ENCODE data around the gene LIF.
"Not testable (repeated sequence)": the region's sequence is repeated elsewhere in the genome, so short reads cannot be mapped to it uniquely, and the experiment has no call there.

Gene LIF

GRCh38 chr22:30200905-30201304, 45.7 kb downstream of the LIF start:
- not testable (repeated sequence) for H2BK5ac ChIP-seq (ENCODE audit: low read length); H2AFZ ChIP-seq (ENCODE audit: low read length); H3K9me3 ChIP-seq (replicated peaks in 1 of 2; ENCODE audit: control insufficient read depth in 2 of 2, insufficient read depth in 1 of 2, low read depth in 1 of 2, low read length in 2 of 2); H2AK5ac ChIP-seq (ENCODE audit: low read depth, low read length); H2BK15ac ChIP-seq (ENCODE audit: low read length); H3K4me3 ChIP-seq (ENCODE audit: low read length in 2 of 2); H3K18ac ChIP-seq (ENCODE audit: low read length); H4K8ac ChIP-seq (ENCODE audit: low read depth, low read length); H3K23ac ChIP-seq (ENCODE audit: low read depth, low read length, poor library complexity); H3K27ac ChIP-seq (replicated peaks; ENCODE audit: low read length); H3K4ac ChIP-seq (ENCODE audit: low read length); H3K4me2 ChIP-seq (ENCODE audit: insufficient read depth, low read length, poor library complexity, severe bottlenecking); H3K27me3 ChIP-seq (ENCODE audit: control insufficient read depth in 3 of 3, insufficient read depth in 3 of 3, low read depth in 1 of 3, low read length in 3 of 3); DNase-seq (ENCODE audit: low spot score); H3K9ac ChIP-seq (ENCODE audit: low read depth, low read length, poor library complexity); H3K14ac ChIP-seq (ENCODE audit: low read length); H3K36me3 ChIP-seq (replicated peaks in 1 of 2; ENCODE audit: control insufficient read depth in 2 of 2, insufficient read depth in 2 of 2, low read length in 2 of 2); H4K91ac ChIP-seq (ENCODE audit: low read depth, low read length, poor library complexity); H2BK12ac ChIP-seq (ENCODE audit: low read length); H2BK120ac ChIP-seq (ENCODE audit: low read depth, low read length); H3K79me1 ChIP-seq (ENCODE audit: low read depth, low read length)
- H3K4me1 ChIP-seq (ENCODE audit: control insufficient read depth in 2 of 2, insufficient read depth in 1 of 2, low read depth in 1 of 2, low read length in 2 of 2): peaks cover 10 to 15% of the 10 kb centered on the region in 2 donors
- WGBS, 2 donors (ENCODE audit: extremely low coverage in 2 of 2, insufficient read length in 2 of 2, insufficient replicate concordance in 1 of 2): no CpG with 5 or more reads among the region's 10 CpGs

DNA sequence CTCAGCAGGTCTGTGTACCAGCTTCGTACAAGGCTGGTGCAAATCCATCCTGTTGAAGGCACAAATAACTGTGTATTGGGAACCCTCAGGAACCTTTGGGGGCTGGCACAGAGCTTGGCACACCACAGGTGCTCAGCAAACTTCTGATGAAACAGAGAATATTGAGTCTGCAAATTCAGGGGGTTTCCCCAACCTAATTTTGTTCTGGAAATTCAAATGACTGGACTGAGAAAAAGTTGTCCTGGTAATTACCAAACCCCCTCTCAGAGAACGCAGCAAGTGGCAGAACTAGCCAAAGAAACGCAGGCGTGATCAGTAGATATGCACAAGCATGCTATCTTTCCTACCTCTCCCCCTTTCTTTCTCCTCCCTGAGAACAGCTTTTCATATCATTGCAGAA, 47.6 kb downstream of the LIF start:
- H4K91ac ChIP-seq (ENCODE audit: low read depth, low read length, poor library complexity): no peak overlapping the region
- H2BK5ac ChIP-seq (ENCODE audit: low read length): no peak overlapping the region
- H2BK12ac ChIP-seq (ENCODE audit: low read length): no peak overlapping the region
- H3K4me3 ChIP-seq (ENCODE audit: low read length in 2 of 2): no peak overlapping the region
- no peak overlapping the region for H3K4me2 ChIP-seq (ENCODE audit: insufficient read depth, low read length, poor library complexity, severe bottlenecking)
- no peaks in the 10 kb centered on the region for H3K27me3 ChIP-seq (ENCODE audit: control insufficient read depth in 3 of 3, insufficient read depth in 3 of 3, low read depth in 1 of 3, low read length in 3 of 3)
- no CpG with 5 or more reads among the region's 4 CpGs for WGBS, 2 donors (ENCODE audit: extremely low coverage in 2 of 2, insufficient read length in 2 of 2, insufficient replicate concordance in 1 of 2)
- H3K27ac ChIP-seq (replicated peaks; ENCODE audit: low read length): no peak overlapping the region
- H3K9me3 ChIP-seq (replicated peaks in 1 of 2; ENCODE audit: control insufficient read depth in 2 of 2, insufficient read depth in 1 of 2, low read depth in 1 of 2, low read length in 2 of 2): no peaks in the 10 kb centered on the region
- H2BK15ac ChIP-seq (ENCODE audit: low read length): no peak overlapping the region
- no peak for DNase-seq (ENCODE audit: low spot score)
- peaks cover 12 to 15% of the 10 kb centered on the region in 2 donors for H3K4me1 ChIP-seq (ENCODE audit: control insufficient read depth in 2 of 2, insufficient read depth in 1 of 2, low read depth in 1 of 2, low read length in 2 of 2)
- no peak overlapping the region for H3K23ac ChIP-seq (ENCODE audit: low read depth, low read length, poor library complexity)
- H3K9ac ChIP-seq (ENCODE audit: low read depth, low read length, poor library complexity): no peak overlapping the region
- no peak overlapping the region for H3K14ac ChIP-seq (ENCODE audit: low read length)
- no peak overlapping the region for H3K4ac ChIP-seq (ENCODE audit: low read length)
- H3K18ac ChIP-seq (ENCODE audit: low read length): no peak overlapping the region
- no peak overlapping the region for H2AK5ac ChIP-seq (ENCODE audit: low read depth, low read length)
- no peak overlapping the region for H2AFZ ChIP-seq (ENCODE audit: low read length)
- H4K8ac ChIP-seq (ENCODE audit: low read depth, low read length): no peak overlapping the region
- H3K36me3 ChIP-seq (replicated peaks in 1 of 2; ENCODE audit: control insufficient read depth in 2 of 2, insufficient read depth in 2 of 2, low read length in 2 of 2): no peaks in the 10 kb centered on the region
- H3K79me1 ChIP-seq (ENCODE audit: low read depth, low read length): no peaks in the 10 kb centered on the region
- no peak overlapping the region for H2BK120ac ChIP-seq (ENCODE audit: low read depth, low read length)

GRCh38 chr22:30198152-30198825, 48.3 kb downstream of the LIF start:
- Histone ChIP-seq H2BK120ac (ENCODE audit: low read depth, low read length) (no peak overlapping the region), H2AK5ac (ENCODE audit: low read depth, low read length) (no peak overlapping the region), H4K8ac (ENCODE audit: low read depth, low read length) (no peak overlapping the region), H3K4ac (ENCODE audit: low read length) (no peak overlapping the region), H2BK12ac (ENCODE audit: low read length) (no peak overlapping the region), H2AFZ (ENCODE audit: low read length) (no peak overlapping the region), H3K27ac (replicated peaks; ENCODE audit: low read length) (no peak overlapping the region), H3K36me3 (replicated peaks in 1 of 2; ENCODE audit: control insufficient read depth in 2 of 2, insufficient read depth in 2 of 2, low read length in 2 of 2) (no peaks in the 10 kb centered on the region), H3K4me1 (ENCODE audit: control insufficient read depth in 2 of 2, insufficient read depth in 1 of 2, low read depth in 1 of 2, low read length in 2 of 2) (peaks cover 12 to 15% of the 10 kb centered on the region in 2 donors), H3K18ac (ENCODE audit: low read length) (no peak overlapping the region), H3K27me3 (ENCODE audit: control insufficient read depth in 3 of 3, insufficient read depth in 3 of 3, low read depth in 1 of 3, low read length in 3 of 3) (no peaks in the 10 kb centered on the region), H2BK5ac (ENCODE audit: low read length) (no peak overlapping the region), H4K91ac (ENCODE audit: low read depth, low read length, poor library complexity) (no peak overlapping the region), H3K14ac (ENCODE audit: low read length) (no peak overlapping the region), H3K4me3 (ENCODE audit: low read length in 2 of 2) (no peak overlapping the region), H3K23ac (ENCODE audit: low read depth, low read length, poor library complexity) (no peak overlapping the region), H2BK15ac (ENCODE audit: low read length) (no peak overlapping the region), H3K4me2 (ENCODE audit: insufficient read depth, low read length, poor library complexity, severe bottlenecking) (no peak overlapping the region), H3K79me1 (ENCODE audit: low read depth, low read length) (no peaks in the 10 kb centered on the region), H3K9ac (ENCODE audit: low read depth, low read length, poor library complexity) (no peak overlapping the region), H3K9me3 (replicated peaks in 1 of 2; ENCODE audit: control insufficient read depth in 2 of 2, insufficient read depth in 1 of 2, low read depth in 1 of 2, low read length in 2 of 2) (no peaks in the 10 kb centered on the region)
- WGBS, 2 donors (ENCODE audit: extremely low coverage in 2 of 2, insufficient read length in 2 of 2, insufficient replicate concordance in 1 of 2): no CpG with 5 or more reads among the region's 5 CpGs
- no peak for DNase-seq (ENCODE audit: low spot score)

- Histone ChIP-seq H3K9me3 (replicated peaks in 1 of 2; ENCODE audit: control insufficient read depth in 2 of 2, insufficient read depth in 1 of 2, low read depth in 1 of 2, low read length in 2 of 2) (no peaks in the 10 kb centered on the region), H3K27me3 (ENCODE audit: control insufficient read depth in 3 of 3, insufficient read depth in 3 of 3, low read depth in 1 of 3, low read length in 3 of 3) (no peaks in the 10 kb centered on the region), H3K23ac (ENCODE audit: low read depth, low read length, poor library complexity) (no peak overlapping the region), H3K14ac (ENCODE audit: low read length) (no peak overlapping the region), H2BK12ac (ENCODE audit: low read length) (no peak overlapping the region), H3K27ac (replicated peaks; ENCODE audit: low read length) (no peak overlapping the region), H3K4me2 (ENCODE audit: insufficient read depth, low read length, poor library complexity, severe bottlenecking) (no peak overlapping the region), H3K18ac (ENCODE audit: low read length) (no peak overlapping the region), H3K79me1 (ENCODE audit: low read depth, low read length) (no peaks in the 10 kb centered on the region), H2BK5ac (ENCODE audit: low read length) (no peak overlapping the region), H2AK5ac (ENCODE audit: low read depth, low read length) (no peak overlapping the region), H3K36me3 (replicated peaks in 1 of 2; ENCODE audit: control insufficient read depth in 2 of 2, insufficient read depth in 2 of 2, low read length in 2 of 2) (no peaks in the 10 kb centered on the region), H4K91ac (ENCODE audit: low read depth, low read length, poor library complexity) (no peak overlapping the region), H4K8ac (ENCODE audit: low read depth, low read length) (no peak overlapping the region), H2AFZ (ENCODE audit: low read length) (no peak overlapping the region), H3K4me3 (ENCODE audit: low read length in 2 of 2) (no peak overlapping the region), H3K9ac (ENCODE audit: low read depth, low read length, poor library complexity) (no peak overlapping the region), H2BK120ac (ENCODE audit: low read depth, low read length) (no peak overlapping the region), H3K4me1 (ENCODE audit: control insufficient read depth in 2 of 2, insufficient read depth in 1 of 2, low read depth in 1 of 2, low read length in 2 of 2) (peaks cover 7 to 15% of the 10 kb centered on the region in 2 donors), H3K4ac (ENCODE audit: low read length) (no peak overlapping the region), H2BK15ac (ENCODE audit: low read length) (no peak overlapping the region)
- DNase-seq (ENCODE audit: low spot score): no peak
Measured at GRCh38 chr22:30197389-30197788, 49.2 kb downstream of the LIF start.

Measured in neuronal stem cell (in vitro differentiated cells).